NK-92 (cell line): ENCODE measurements around the gene AANAT.
"Not testable (repeated sequence)": the region's sequence is repeated elsewhere in the genome, so short reads cannot be mapped to it uniquely, and the experiment has no call there.

Source experiments
- DNase-seq: peaks from one replicate; lab custom pipeline; 2025; ENCODE audit not compliant: unreplicated experiment; lab: John Stamatoyannopoulos, UW

Gene AANAT

DNA sequence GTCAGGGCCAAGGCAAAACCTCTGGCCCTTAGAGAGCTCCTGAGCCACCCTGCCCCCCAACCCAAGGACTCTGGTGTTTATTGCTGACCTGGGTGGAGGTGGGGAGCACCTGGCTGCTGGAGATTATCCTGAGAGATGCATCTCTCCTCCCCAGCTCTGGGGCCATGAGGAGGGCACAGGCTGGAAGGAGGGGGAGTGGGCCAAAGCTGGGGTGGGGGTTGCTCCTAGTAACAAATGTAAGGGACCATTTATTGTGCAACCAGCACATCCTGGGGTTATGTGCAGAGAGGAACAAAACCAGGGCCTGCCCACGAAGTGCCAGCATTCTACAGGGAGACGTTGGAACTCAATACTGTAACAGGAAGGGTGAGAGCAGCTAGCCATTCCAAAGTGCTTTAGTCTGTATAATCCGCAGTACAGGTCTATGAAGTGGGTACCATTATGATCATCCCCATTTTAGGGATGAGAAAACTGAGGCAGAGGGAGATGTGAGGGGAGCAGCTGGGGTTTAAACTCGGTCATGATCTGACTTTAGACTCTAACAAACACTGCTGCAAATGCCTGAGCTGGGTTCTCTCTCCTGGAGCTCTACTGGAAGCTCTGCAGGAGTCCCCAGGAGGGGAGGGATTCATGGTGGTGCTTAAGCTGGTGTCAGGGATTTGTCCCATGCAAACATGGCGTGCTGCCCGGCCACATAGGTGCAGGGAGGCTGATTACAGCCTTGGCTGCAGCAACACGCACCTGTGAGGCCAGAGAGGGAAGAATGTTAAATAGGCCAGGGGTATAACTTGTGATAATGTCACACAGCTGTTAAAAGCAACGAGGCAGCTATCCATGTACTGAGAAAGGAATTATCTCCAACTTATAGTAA, 35.2 kb downstream of the AANAT start:
- no peak for DNase-seq

DNA sequence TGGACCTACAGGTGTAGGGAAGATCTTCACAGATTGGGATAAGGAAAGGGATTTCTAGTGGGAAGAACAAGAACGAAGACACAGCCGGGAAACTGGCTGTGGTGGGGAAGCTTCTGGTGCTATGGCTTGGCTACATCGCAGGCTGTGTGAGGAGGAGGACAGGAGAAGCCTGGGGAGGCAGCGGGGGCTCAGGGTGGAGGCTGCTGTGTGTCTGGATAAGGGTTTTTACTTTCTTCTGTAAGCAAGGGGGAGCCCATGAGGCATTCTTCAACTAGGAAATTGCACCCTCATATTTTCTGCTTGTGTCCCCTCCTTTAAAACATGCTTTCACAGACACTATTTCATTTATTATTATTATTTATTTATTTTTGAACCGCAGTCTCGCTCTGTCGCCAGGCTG, 36.7 kb downstream of the AANAT start:
- no peak for DNase-seq

DNA sequence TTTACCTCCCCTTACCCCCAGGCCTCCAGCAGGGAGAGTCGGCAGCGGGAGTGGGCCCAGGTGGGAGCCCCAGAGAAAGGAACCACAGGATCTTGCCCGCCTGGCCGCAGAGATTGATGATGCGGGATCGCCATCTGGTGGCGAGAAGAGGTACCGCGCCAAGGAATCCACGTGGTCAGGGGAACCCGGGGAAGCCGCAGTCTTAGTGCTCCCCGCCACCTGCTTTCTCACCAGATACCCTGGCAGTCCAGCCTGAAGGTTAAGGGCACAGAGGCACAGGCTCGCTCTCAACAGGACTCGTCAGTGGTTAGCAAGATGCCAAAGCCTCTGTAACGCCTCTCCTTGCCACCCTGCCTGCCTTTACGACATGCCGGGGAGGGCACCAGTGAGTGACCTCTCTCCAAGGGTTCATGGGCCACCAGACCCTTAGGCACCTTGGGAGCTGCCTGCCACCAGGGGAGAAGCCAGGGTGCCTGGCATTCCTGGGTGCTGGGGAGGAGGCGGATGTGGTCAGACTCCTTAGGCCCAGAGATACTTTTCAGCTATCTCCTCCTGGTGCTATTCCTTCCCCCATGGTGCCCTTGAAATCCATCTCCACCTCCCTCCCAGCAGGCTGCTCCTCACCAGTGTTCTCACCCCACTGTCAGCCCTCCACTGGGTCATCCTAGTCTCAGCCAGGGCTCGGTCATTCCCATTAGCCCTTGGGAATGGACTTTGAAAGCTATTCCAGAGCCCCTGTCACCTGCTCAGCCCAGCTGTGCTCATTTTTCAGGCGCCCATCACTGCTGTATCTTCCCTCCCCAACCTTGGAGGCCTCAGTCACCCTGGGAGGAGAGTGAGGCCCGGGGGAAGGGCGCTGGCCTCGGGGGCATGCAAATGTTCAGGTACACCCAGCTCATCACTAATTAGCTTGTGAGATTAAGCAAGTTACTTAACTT, 39.3 kb downstream of the AANAT start:
- DNase-seq: peak; percentile 40

DNA sequence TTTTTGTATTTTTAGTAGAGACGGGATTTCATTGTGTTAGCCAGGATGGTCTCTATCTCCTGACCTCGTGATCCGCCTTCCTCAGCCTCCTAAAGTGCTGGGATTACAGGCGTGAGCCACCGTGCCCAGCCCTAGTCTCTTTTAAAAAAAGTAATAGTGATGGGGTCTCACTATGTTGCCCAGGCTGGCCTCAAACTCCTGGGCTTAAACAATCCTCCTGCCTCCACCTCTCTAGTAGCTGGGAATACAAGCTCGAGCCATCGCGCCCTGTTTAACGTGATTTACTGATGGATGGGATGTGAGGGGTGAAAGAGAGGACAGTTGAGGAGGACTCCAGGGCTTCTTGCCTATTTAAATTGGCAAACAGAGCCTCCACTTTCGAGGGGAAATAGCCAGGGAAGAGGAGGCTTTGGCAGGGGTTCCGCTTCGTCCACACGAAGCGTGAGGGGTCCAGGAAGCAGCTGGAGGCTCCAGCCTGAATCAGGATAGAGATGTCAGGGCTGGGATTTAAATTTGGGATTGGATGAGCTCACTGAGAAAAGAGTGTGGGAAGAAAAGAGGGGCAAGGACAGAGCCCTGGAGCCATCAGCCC, 41.2 kb downstream of the AANAT start:
- not testable (repeated sequence) for DNase-seq

DNA sequence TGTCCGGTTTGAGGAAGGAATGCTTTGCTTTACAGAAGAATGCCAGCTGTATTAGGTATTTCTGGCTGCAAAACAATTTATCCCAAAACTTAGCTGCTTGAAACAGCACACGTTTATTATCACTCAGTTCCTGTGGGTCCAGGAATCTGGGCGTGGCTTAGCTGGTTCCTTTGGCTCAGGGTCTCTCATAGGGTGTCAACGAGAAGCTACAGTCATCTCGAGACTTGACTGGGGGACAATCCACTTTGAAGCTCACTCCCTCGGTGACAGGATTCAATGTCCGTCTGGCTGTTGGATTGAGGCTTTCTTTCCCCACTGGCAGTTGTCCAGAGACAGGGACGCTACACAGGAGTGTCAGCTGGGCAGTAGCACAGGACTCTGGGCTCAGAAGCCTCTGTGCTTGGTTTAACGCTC, 43.4 kb downstream of the AANAT start:
- DNase-seq: no peak

DNA sequence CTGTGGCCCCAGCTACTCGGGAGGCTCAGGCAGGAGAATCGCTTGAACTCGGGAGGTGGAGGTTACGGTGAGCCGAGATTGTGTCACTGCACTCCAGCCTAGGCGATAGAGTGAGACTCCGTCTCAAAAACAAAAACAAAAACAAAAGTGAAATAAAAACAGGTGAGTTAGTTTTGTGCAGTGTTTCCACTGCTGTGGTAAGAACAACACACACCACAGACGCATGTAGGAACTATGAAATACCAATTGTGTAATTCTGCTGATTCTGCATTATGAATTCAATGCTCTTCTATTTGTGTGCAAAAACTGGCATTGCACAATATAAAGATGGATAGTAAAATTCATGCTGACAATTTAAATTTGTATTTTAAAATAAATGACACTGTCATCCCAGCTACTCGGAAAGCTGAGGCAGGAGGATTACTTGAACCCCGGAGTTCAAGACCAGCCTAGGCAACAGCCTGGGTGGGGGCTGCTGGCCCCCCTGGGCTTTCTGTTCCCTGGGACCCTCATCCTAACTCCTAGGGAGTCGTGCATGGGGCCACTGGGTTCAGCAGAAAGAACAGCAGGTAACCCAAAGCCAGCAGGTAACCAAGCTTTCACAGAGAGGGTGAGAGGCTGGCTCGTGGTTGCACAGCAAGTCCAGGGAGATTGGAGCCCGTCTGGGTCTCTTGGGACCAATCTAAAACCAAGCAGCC, 44.4 kb downstream of the AANAT start:
- DNase-seq: no peak

DNA sequence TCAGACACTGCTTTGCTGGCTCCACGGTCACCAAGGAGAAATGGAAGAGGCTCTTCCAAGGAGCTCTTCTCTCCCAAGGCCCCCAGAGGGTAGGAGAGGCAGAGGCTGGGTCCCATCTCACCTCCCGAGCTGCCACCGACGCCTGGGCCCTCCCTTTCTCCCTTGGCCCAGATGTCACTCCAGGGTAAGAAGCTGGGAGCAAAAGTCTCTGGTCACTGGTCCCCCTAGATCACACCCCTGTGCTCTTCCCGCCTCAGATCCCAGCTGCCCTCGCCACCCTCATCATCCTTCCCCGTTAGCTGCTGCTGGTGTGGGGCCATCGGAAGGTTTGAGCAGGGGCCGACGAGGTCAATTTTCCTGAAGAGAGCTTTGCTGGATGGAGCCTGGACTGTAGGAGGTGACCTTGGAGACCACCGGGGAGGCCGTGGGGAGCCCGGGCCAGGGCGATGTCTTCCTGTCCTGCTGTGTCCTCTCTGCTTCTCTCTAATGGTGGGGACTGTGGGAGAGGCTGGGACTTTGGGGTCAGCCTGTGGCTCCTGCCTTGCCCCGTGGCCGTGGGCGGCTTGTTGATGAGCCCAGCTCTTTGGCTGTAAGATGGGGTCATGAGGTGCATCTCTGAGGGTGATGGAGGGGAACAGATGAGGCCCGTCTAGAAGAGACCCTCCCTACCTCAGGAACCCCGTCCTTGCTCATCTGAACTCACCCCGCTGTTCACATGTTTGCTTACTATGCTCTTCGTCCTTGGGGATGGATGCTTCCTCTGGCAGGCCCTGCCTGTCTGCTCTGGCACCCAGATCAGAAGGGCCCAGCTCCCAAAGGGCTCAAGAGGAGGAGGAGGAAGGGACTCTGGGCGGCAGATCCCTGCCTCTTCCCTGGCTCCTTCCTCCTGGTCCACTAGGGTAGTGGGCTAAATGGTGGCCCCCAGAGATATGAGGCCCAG, 45.2 kb downstream of the AANAT start:
- DNase-seq: no peak

DNA sequence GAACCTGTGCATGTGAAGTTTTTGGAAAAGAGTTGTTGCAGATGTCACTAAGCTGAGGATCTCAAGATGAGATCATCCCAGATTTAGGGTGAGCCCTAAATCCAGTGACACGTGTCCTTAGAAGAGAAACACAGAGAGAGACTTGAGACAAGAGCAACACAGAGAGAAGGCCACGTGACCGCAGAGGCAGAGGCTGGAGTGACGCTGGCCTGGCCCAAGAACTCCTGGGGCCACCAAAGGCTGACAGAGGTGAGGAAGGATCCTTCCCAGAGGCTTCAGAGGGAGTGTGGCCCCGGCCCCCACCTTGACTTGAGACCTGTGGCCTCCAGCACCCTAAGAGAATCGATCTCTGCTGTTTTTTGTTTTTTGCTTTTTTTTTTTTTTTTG, 45.9 kb downstream of the AANAT start:
- DNase-seq: no peak

DNA sequence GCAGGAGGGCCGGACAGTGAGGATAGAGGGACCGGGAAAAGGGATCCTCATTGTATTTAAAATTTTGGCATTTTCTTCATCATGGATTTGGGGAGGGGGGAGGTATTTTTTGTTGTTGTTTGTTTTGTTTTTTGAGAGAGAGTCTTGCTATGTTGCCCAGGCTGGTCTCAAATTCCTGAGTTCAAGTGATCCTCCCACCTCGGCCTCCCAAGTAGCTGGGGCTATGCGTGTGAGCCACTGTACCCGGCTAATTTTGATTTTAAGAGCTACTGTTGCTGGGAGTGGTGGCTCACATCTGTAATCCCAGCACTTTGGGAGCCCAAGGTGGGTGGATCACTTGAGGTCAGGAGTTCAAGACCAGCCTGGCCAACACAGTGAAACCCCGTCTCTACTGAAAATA, 47.0 kb downstream of the AANAT start:
- DNase-seq: not testable (repeated sequence)

DNA sequence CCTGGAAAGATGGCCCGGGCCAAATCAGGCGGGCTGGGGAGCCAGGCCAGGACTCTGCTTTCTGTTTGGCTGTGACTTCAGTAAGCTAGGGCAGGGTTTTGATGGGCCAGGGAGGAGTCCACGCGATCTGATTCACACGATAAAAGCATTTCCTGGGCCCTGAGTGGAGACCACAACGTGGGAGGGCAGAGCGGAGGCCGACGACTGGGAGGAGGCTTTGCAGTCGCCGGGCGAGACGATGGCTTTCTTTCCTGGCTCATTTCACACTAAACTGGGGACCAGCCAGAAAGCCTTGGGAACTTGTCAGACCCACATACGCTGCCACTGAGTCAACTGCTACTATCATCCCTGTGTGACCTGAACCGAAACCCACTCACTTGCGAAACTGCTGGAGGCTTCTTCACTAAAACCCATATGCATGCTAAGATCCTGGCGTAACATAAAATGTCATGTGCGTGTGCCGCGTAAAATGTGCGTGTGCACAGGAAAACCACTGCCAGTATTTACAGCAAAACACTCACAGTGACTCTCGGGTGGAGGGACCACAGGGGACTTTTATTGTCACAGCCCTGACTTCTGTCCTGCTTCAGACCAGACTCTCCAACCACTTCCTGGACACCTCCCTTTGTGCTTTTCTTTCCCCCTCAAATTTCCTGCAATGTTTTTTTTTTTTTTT, 48.0 kb downstream of the AANAT start:
- DNase-seq: peak; percentile 49

DNA sequence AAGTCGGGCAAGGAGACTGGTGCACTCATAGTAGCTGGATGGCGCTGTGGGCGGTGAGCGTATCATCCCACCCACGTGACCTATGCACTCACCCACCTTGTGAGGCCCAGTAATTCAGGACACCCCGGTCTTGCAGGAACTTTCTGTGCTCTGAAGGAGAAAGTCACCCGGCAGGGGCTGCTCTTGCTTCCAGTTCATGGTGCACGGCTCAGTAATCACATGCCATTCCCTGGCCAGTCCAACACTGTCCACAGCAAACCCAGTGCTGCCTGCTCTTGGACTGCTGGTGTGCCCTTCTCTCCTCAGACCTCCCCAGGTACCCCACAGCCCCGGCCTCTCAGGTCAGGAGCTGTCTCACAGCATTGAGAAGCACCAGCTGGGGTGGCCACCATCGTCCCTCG, 50.2 kb downstream of the AANAT start:
- DNase-seq: no peak

DNA sequence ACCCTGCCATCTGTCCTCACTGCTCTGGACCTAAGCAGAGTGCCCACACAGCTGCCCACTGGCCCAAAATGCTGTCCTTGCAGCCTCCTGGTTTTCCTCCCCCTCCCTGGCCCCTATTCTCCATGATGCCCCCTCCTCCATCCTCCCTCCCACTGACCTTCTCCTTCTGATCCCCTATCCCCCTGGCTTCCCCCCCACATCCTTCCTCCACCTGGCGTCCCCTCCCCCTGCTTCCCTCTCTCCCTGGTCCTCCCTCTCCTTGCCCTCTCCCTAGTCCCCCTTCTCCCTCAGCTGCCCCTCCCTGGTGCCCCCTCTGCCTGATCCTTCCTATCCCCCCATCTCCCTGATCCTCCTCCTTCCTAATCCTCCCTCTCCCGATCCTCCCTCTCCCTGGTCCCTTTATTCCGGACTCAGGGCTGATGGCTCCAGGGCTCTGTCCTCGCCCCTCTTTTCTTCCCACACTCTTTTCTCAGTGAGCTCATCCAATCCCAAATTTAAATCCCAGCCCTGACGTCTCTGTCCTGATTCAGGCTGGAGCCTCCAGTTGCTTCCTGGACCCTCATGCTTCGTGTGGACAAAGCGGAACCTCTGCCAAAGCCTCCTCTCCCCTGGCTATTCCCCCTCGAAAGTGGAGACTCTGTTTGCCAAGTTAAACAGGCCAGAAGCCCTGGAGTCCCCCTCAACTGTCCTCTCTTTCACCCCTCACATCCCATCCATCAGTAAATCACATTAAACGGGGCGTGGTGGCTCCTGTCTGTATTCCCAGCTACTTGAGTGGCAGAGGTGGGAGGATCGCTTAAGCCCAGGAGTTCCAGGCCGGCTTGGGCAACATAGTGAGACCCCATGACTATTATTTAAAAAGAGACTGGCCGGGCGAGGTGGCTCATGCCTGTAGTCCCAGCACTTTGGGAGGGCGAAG, 51.9 kb downstream of the AANAT start:
- DNase-seq: no peak
